Endothelial cell of umbilical vein (primary cell): ENCODE results near the gene PRPF40B. TPM values are rescaled to one million over a fixed set of nuclear protein-coding genes. Genes with fewer than 3 reads are reported as not detected.

Source experiments
- BruUV-seq: library from RNA; stranded (reverse); fragments of 400-500 nt; replicated peaks from 2 replicates; lab custom pipeline; 2021; lab: Mats Ljungman, UMichigan
- CTCF ChIA-PET: fragments of 300-600, 350-600 bp; sonication (Branson Sonifier 250); formaldehyde crosslinking; loops from one replicate; lab custom pipeline; 2021; ENCODE audit warnings: antibody characterized with exemption, inconsistent platforms; lab: Charles Lee
- POLR2A ChIA-PET: fragments of 300-600, 350-600 bp; sonication (Branson Sonifier 250); formaldehyde crosslinking; loops from one replicate; lab custom pipeline; 2021; ENCODE audit warnings: antibody characterized with exemption, inconsistent platforms; lab: Charles Lee
- DNase-seq: peaks from one replicate; pipeline ENCODE4 v3.0.0-alpha.2; 2011; ENCODE audit warnings: low read depth, low spot score
- FAIRE-seq: peaks from 2 replicates; lab custom pipeline; 2011; peaks lifted over from hg19 to GRCh38; lab: Jason Lieb, UNC
- H2AFZ ChIP-seq: 2 replicates; pipeline ENCODE4 v1.6.0; 2012; ENCODE audit warnings: low read depth, low read length, control low read depth, inconsistent platforms
- H3K27ac ChIP-seq: 2 replicates; pipeline ENCODE4 v1.5.1; 2011; ENCODE audit warnings: low read depth, mild to moderate bottlenecking, control low read depth, low read length, moderate library complexity; ENCODE audit not compliant: insufficient read depth
- H3K27me3 ChIP-seq, 2 experiments: 2 replicates each; pipeline versions ENCODE4 v1.6.0 to v1.6.1; 2011; ENCODE audit warnings: low read length in 2 of 2, mixed read lengths in 1 of 2; ENCODE audit not compliant: control insufficient read depth in 2 of 2, insufficient read depth in 2 of 2
- H3K36me3 ChIP-seq, 2 experiments: 2 replicates in 1 of 2; 3 replicates in 1 of 2; pipeline ENCODE4 v1.5.1; 2011; ENCODE audit warnings: low read length in 2 of 2, mild to moderate bottlenecking in 1 of 2, moderate library complexity in 1 of 2; ENCODE audit not compliant: control insufficient read depth in 2 of 2, insufficient read depth in 2 of 2; ENCODE audit errors: extremely low read depth in 1 of 2
- H3K4me1 ChIP-seq: 3 replicates; pipeline ENCODE4 v1.5.1; 2011; ENCODE audit warnings: mild to moderate bottlenecking, low read length; ENCODE audit not compliant: control insufficient read depth, insufficient read depth; ENCODE audit errors: extremely low read depth
- H3K4me2 ChIP-seq: 2 replicates; pipeline ENCODE4 v1.6.1; 2011; ENCODE audit warnings: low read length, control low read depth, mixed read lengths; ENCODE audit not compliant: insufficient read depth
- H3K4me3 ChIP-seq, 3 experiments: fragments of 200-600 bp in 1 of 3; sonication (generic), shearing (Covaris generic) in 1 of 3; replicated peaks in 1 of 3; 2 replicates each; pipeline ENCODE4 v1.5.1; 2011 to 2016; ENCODE audit warnings: control low read depth in 3 of 3, low read length in 3 of 3, mild to moderate bottlenecking in 2 of 3, inconsistent platforms in 1 of 3, low read depth in 1 of 3, moderate library complexity in 1 of 3; ENCODE audit not compliant: insufficient read depth in 1 of 3
- H3K79me2 ChIP-seq: 2 replicates; pipeline ENCODE4 v1.6.0; 2012; ENCODE audit warnings: low read length, inconsistent platforms; ENCODE audit not compliant: control insufficient read depth, insufficient read depth
- H3K9ac ChIP-seq: replicated peaks from 2 replicates; pipeline ENCODE3; 2011; ENCODE audit warnings: low read length, control low read depth; ENCODE audit not compliant: insufficient read depth; ENCODE audit errors: extremely low read depth
- H3K9me1 ChIP-seq: replicated peaks from 3 replicates; pipeline ENCODE4 v1.6.0; 2011; ENCODE audit warnings: mild to moderate bottlenecking, low read length; ENCODE audit not compliant: control insufficient read depth, insufficient read depth; ENCODE audit errors: extremely low read depth
- H3K9me3 ChIP-seq: replicated peaks from 2 replicates; pipeline ENCODE4 v1.5.1; 2012; ENCODE audit warnings: low read length, inconsistent platforms; ENCODE audit not compliant: control insufficient read depth, insufficient read depth
- H4K20me1 ChIP-seq: replicated peaks from 2 replicates; pipeline ENCODE3; 2011; ENCODE audit warnings: mild to moderate bottlenecking, low read length; ENCODE audit not compliant: control insufficient read depth, insufficient read depth; ENCODE audit errors: extremely low read depth
- CTCF ChIP-seq, 2 donors: IDR thresholded peaks; 1 replicate in 1 of 2; 2 replicates in 1 of 2; pipeline ENCODE4 v1.5.1; 2011; ENCODE audit warnings: low read length in 2 of 2, mild to moderate bottlenecking in 2 of 2, moderate library complexity in 2 of 2, control low read depth in 1 of 2, inconsistent platforms in 1 of 2, low read depth in 1 of 2; ENCODE audit not compliant: insufficient read depth in 1 of 2; ENCODE audit errors: extremely low read depth in 1 of 2
- EZH2 ChIP-seq: IDR thresholded peaks from 2 replicates; pipeline ENCODE4 v1.6.1; 2012; ENCODE audit warnings: borderline replicate concordance, low read depth, mild to moderate bottlenecking, moderate library complexity, low read length, inconsistent platforms; ENCODE audit not compliant: severe bottlenecking
- FOS ChIP-seq: IDR thresholded peaks from 2 replicates; pipeline ENCODE4 v1.6.1; 2011; ENCODE audit warnings: mild to moderate bottlenecking, low read length, moderate library complexity, borderline replicate concordance; ENCODE audit not compliant: insufficient read depth
- GATA2 ChIP-seq: IDR thresholded peaks from 2 replicates; pipeline ENCODE4 v1.7.0; 2011; ENCODE audit warnings: low read depth, mild to moderate bottlenecking, moderate library complexity, mixed read lengths, low read length; ENCODE audit not compliant: insufficient read length, insufficient read depth
- JUN ChIP-seq: IDR thresholded peaks from 2 replicates; pipeline ENCODE4 v1.6.1; 2011; ENCODE audit warnings: borderline replicate concordance, low read depth; ENCODE audit not compliant: insufficient read length, insufficient read depth
- MAX ChIP-seq: IDR thresholded peaks from 2 replicates; pipeline ENCODE4 v1.6.1; 2011; ENCODE audit not compliant: insufficient read depth, insufficient read length
- MYC ChIP-seq: IDR thresholded peaks from one replicate; pipeline ENCODE4 v1.6.1; 2011; ENCODE audit warnings: mild to moderate bottlenecking, low read depth, low read length
- POLR2A ChIP-seq: IDR thresholded peaks from 2 replicates; pipeline ENCODE4 v1.6.1; 2012; ENCODE audit warnings: low read depth, mild to moderate bottlenecking, control low read depth, low read length
- POLR2AphosphoS5 ChIP-seq: IDR thresholded peaks from 2 replicates; pipeline ENCODE4 v1.6.1; 2012; ENCODE audit warnings: low read depth, mild to moderate bottlenecking, control low read depth, low read length, moderate library complexity; ENCODE audit not compliant: insufficient read depth
- dilution Hi-C: fragments of 300-500 bp; cut with MboI; formaldehyde crosslinking; loops from one replicate; pipeline ENCODE4 v1.15.0; 2019; ENCODE audit warnings: low sequenced_read_pairs; ENCODE audit not compliant: extremely low pct_ligation_motif_present
- intact Hi-C: fragments of 100-400 bp; cut with micrococcal nuclease; formaldehyde crosslinking; loops from one replicate; pipeline ENCODE4 v1.10.0; 2022
- polyA plus RNA-seq, 4 experiments: library from polyadenylated mRNA; depleted of rRNA in 3 of 4; stranded (reverse) in 3 of 4; unstranded in 1 of 4; fragments of >200 nt; gene quantifications; 2 replicates each; pipeline versions ENCODE4 v1.2.1 to v1.2.3, GENCODE V29; 2011 to 2012; ENCODE audit warnings: missing spikeins in 1 of 4
- total RNA-seq: library from RNA; stranded (reverse); gene quantifications from 2 replicates; pipeline ENCODE4 v1.2.3, GENCODE V29; 2021

Gene PRPF40B
- total and polyA plus RNA-seq, 2 donors (not counting 3 experiments of a cell fraction or from before 2014, with no cell fraction given), result 5.4 to 9.9 TPM

GRCh38 chr12:49585477-49586459 lies 37.6 kb upstream of the PRPF40B start:
- dilution Hi-C loops (no loop called here), intact Hi-C loops (no loop called here)
- no peak overlapping the region for H3K27ac ChIP-seq
- no peaks in the 10 kb centered on the region for H3K79me2 ChIP-seq
- H3K9me1 ChIP-seq, result no peaks in the 10 kb centered on the region
- TF ChIP-seq EZH2, result no peak
- no peak for TF ChIP-seq POLR2AphosphoS5
- no peak for TF ChIP-seq JUN
- no peak for TF ChIP-seq GATA2
- no peak for TF ChIP-seq MAX
- TF ChIP-seq CTCF (IDR thresholded peaks at IDR 0.05; ENCODE audit: extremely low read depth in 1 of 2, insufficient read depth in 1 of 2, low read depth in 1 of 2, low read length in 2 of 2), result no peak
- TF ChIP-seq MYC, result no peak
- no peak for TF ChIP-seq FOS
- no peak for TF ChIP-seq POLR2A
- H3K9me3 ChIP-seq, result no peaks in the 10 kb centered on the region
- no peak overlapping the region for H3K4me2 ChIP-seq
- ChIA-PET CTCF (interaction anchor here (1.1 kb wide), 2 partner anchors 38 to 227 kb away, joined by 3 read pairs; partner anchors contain the start of gene PRPF40B), POLR2A (no interaction called here)
- no TSS peak for BruUV-seq
- no peak for FAIRE-seq
- no peaks in the 10 kb centered on the region for H3K4me1 ChIP-seq
- H4K20me1 ChIP-seq, result no peaks in the 10 kb centered on the region
- H3K9ac ChIP-seq, result no peak overlapping the region
- no peak overlapping the region for H3K4me3 ChIP-seq
- H3K36me3 ChIP-seq, result no peaks in the 10 kb centered on the region
- no peak for DNase-seq
- no peaks in the 10 kb centered on the region for H3K27me3 ChIP-seq
- H2AFZ ChIP-seq, result no peak overlapping the region
